Mucosa of stomach (tissue), 1 donor: Measurements from ENCODE around the gene GCNT2.
A peak's percentile ranks its signal among the peaks of the same experiment; 100 is the strongest.

Source experiments
- H3K27me3 ChIP-seq: one replicate; pipeline ENCODE4 v1.7.0; 2013; ENCODE audit warnings: mild to moderate bottlenecking, low read length; ENCODE audit not compliant: control insufficient read depth, insufficient read depth
- H3K36me3 ChIP-seq: one replicate; pipeline ENCODE4 v1.7.0; 2013; ENCODE audit warnings: low read length; ENCODE audit not compliant: control insufficient read depth, insufficient read depth
- H3K4me1 ChIP-seq: one replicate; pipeline ENCODE4 v1.7.0; 2013; ENCODE audit warnings: mild to moderate bottlenecking, low read length; ENCODE audit not compliant: control insufficient read depth, insufficient read depth
- H3K4me3 ChIP-seq: one replicate; pipeline ENCODE4 v1.7.0; 2013; ENCODE audit warnings: low read length
- H3K9ac ChIP-seq: one replicate; pipeline ENCODE4 v1.7.0; 2013; ENCODE audit warnings: mild to moderate bottlenecking, low read length, moderate library complexity
- H3K9me3 ChIP-seq: one replicate; pipeline ENCODE4 v1.7.0; 2013; ENCODE audit warnings: mild to moderate bottlenecking, low read length, moderate library complexity; ENCODE audit not compliant: control insufficient read depth
- donor health status: Pancreatic carcinoma.

The GCNT2 gene

GRCh38 chr6:10537726-10538125 lies 16.6 kb downstream of the GCNT2 start:
- no peaks in the 10 kb centered on the region for H3K27me3 ChIP-seq
- H3K9ac ChIP-seq: no peak overlapping the region
- H3K4me3 ChIP-seq: no peak overlapping the region
- no peaks in the 10 kb centered on the region for H3K9me3 ChIP-seq
- no peaks in the 10 kb centered on the region for H3K4me1 ChIP-seq
- H3K36me3 ChIP-seq: no peaks in the 10 kb centered on the region

GRCh38 chr6:10540073-10540746 lies 19.1 kb downstream of the GCNT2 start:
- Histone ChIP-seq H3K9me3 (no peaks in the 10 kb centered on the region), H3K36me3 (no peaks in the 10 kb centered on the region), H3K4me3 (no peak overlapping the region), H3K27me3 (no peaks in the 10 kb centered on the region), H3K4me1 (no peaks in the 10 kb centered on the region), H3K9ac (no peak overlapping the region)

GRCh38 chr6:10541591-10541990 lies 20.4 kb downstream of the GCNT2 start:
- no peak overlapping the region for H3K9ac ChIP-seq

GRCh38 chr6:10542213-10542612 lies 21.1 kb downstream of the GCNT2 start:
- Histone ChIP-seq H3K4me3 (no peak overlapping the region), H3K27me3 (no peaks in the 10 kb centered on the region), H3K9me3 (no peaks in the 10 kb centered on the region), H3K4me1 (no peaks in the 10 kb centered on the region), H3K9ac (no peak overlapping the region), H3K36me3 (no peaks in the 10 kb centered on the region)

More at GRCh38 chr6:10541591-10541990, 20.4 kb downstream of the GCNT2 start:
- no peaks in the 10 kb centered on the region for H3K4me1 ChIP-seq
- H3K36me3 ChIP-seq: no peaks in the 10 kb centered on the region
- no peaks in the 10 kb centered on the region for H3K9me3 ChIP-seq
- no peaks in the 10 kb centered on the region for H3K27me3 ChIP-seq
- H3K4me3 ChIP-seq: no peak overlapping the region

- no peaks in the 10 kb centered on the region for H3K9me3 ChIP-seq
- no peaks in the 10 kb centered on the region for H3K27me3 ChIP-seq
- no peaks in the 10 kb centered on the region for H3K36me3 ChIP-seq
- H3K4me1 ChIP-seq: no peaks in the 10 kb centered on the region
- no peak overlapping the region for H3K4me3 ChIP-seq
- H3K9ac ChIP-seq: no peak overlapping the region
Observed at GRCh38 chr6:10543488-10543887, 22.3 kb downstream of the GCNT2 start.

GRCh38 chr6:10545482-10545881 lies 24.3 kb downstream of the GCNT2 start:
- peaks cover 4% of the 10 kb centered on the region for H3K4me1 ChIP-seq
- no peak overlapping the region for H3K4me3 ChIP-seq
- H3K9me3 ChIP-seq: no peaks in the 10 kb centered on the region
- no peak overlapping the region for H3K9ac ChIP-seq
- H3K36me3 ChIP-seq: no peaks in the 10 kb centered on the region
- H3K27me3 ChIP-seq: no peaks in the 10 kb centered on the region

GRCh38 chr6:10547809-10548208 lies 26.7 kb downstream of the GCNT2 start:
- Histone ChIP-seq H3K27me3 (no peaks in the 10 kb centered on the region), H3K4me1 (peaks cover 10% of the 10 kb centered on the region), H3K9ac (no peak overlapping the region)

GRCh38 chr6:10550764-10551163 lies 29.6 kb downstream of the GCNT2 start:
- H3K9ac ChIP-seq: no peak overlapping the region
- no peaks in the 10 kb centered on the region for H3K36me3 ChIP-seq
- no peak overlapping the region for H3K4me3 ChIP-seq
- H3K27me3 ChIP-seq: no peaks in the 10 kb centered on the region
- H3K4me1 ChIP-seq: peaks cover 14% of the 10 kb centered on the region
- no peaks in the 10 kb centered on the region for H3K9me3 ChIP-seq

More at GRCh38 chr6:10547809-10548208, 26.7 kb downstream of the GCNT2 start:
- no peaks in the 10 kb centered on the region for H3K9me3 ChIP-seq
- no peak overlapping the region for H3K4me3 ChIP-seq
- H3K36me3 ChIP-seq: no peaks in the 10 kb centered on the region

- H3K9me3 ChIP-seq: no peaks in the 10 kb centered on the region
- H3K36me3 ChIP-seq: no peaks in the 10 kb centered on the region
- no peak overlapping the region for H3K4me3 ChIP-seq
- H3K4me1 ChIP-seq: peaks cover 22% of the 10 kb centered on the region
- no peak overlapping the region for H3K9ac ChIP-seq
- H3K27me3 ChIP-seq: no peaks in the 10 kb centered on the region
Observed at GRCh38 chr6:10552270-10552810, 31.2 kb downstream of the GCNT2 start.

- Histone ChIP-seq H3K9me3 (no peaks in the 10 kb centered on the region), H3K4me3 (no peak overlapping the region), H3K9ac (no peak overlapping the region), H3K27me3 (no peaks in the 10 kb centered on the region), H3K36me3 (no peaks in the 10 kb centered on the region), H3K4me1 (peaks cover 33% of the 10 kb centered on the region)
Observed at GRCh38 chr6:10553871-10554270, 32.7 kb downstream of the GCNT2 start.

GRCh38 chr6:10554826-10555225 lies 33.7 kb downstream of the GCNT2 start:
- no peaks in the 10 kb centered on the region for H3K36me3 ChIP-seq
- no peaks in the 10 kb centered on the region for H3K27me3 ChIP-seq
- no peaks in the 10 kb centered on the region for H3K9me3 ChIP-seq
- H3K4me1 ChIP-seq: peaks cover 33% of the 10 kb centered on the region
- no peak overlapping the region for H3K9ac ChIP-seq
- H3K4me3 ChIP-seq: no peak overlapping the region

- no peaks in the 10 kb centered on the region for H3K9me3 ChIP-seq
- H3K9ac ChIP-seq: peak overlapping the region; percentile 35
- H3K4me1 ChIP-seq: peaks cover 26% of the 10 kb centered on the region
Observed at GRCh38 chr6:10555625-10556309, 34.6 kb downstream of the GCNT2 start.

More at GRCh38 chr6:10555625-10556309, 34.6 kb downstream of the GCNT2 start:
- Histone ChIP-seq H3K27me3 (no peaks in the 10 kb centered on the region), H3K4me3 (no peak overlapping the region), H3K36me3 (no peaks in the 10 kb centered on the region)
